ENCODE results near the gene MSH3. TPM values are rescaled to one million over a fixed set of nuclear protein-coding genes. Genes with fewer than 3 reads are reported as not detected.

The MSH3 gene
- total and polyA plus RNA-seq, 2 of the 8 experiments (the other 6 are each of a cell fraction or from before 2014, with no cell fraction given): 3.6 to 22.6 TPM

DNA sequence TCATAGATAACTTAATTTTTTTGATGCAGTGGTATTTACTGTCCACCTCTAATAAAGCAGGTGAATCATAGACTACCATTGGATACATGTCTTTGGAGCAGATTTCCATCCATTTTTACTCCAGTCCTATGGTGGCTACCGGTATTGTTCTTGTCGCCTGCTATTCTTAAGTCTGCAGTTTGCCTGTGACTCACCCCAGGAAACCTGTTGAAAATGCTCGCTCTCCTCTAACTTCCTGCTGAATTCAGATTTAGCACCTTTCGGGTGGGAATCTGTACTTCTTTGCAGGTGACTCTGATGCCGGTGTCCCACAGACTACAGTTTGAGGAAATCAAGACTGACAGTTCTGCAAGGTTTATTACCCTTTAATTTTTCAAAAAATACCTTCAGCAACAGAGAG, 59.2 kb downstream of the MSH3 start:
- H3K79me2 ChIP-seq (ENCODE audit: control insufficient read depth in 1 of 2, insufficient read depth in 2 of 2, low read length in 2 of 2): no peaks in the 10 kb centered on the region
- H3K23me2 ChIP-seq (ENCODE audit: low read depth, low read length): no peaks in the 10 kb centered on the region
- no peak overlapping the region for H2BK15ac ChIP-seq (ENCODE audit: low read length)
- no peak overlapping the region for H2BK5ac ChIP-seq (ENCODE audit: low read depth, low read length)
- H2BK20ac ChIP-seq (ENCODE audit: low read length): no peak overlapping the region
- no peak overlapping the region for H4K91ac ChIP-seq (replicated peaks; ENCODE audit: insufficient read length, low read length)
- no peak overlapping the region for H2AK5ac ChIP-seq (ENCODE audit: low read depth, low read length)
- H3K79me1 ChIP-seq (ENCODE audit: low read depth, low read length): no peaks in the 10 kb centered on the region
- H3K56ac ChIP-seq (replicated peaks; ENCODE audit: insufficient read length, low read depth, low read length): no peak overlapping the region
- no peak overlapping the region for H3K9ac ChIP-seq (replicated peaks in 1 of 4; ENCODE audit: extremely low read depth in 1 of 4, low read depth in 3 of 4, low read length in 3 of 4)
- no peak overlapping the region for H3K18ac ChIP-seq (ENCODE audit: extremely low read depth, low read length)
- H3K23ac ChIP-seq (ENCODE audit: insufficient read length): no peak overlapping the region
- no peaks in the 10 kb centered on the region for H4K20me1 ChIP-seq (replicated peaks in 1 of 2; ENCODE audit: control insufficient read depth in 1 of 2, insufficient read depth in 2 of 2, low read length in 2 of 2)
- no peak overlapping the region for H4K5ac ChIP-seq (ENCODE audit: insufficient read length, low read depth, low read length)
- H2BK12ac ChIP-seq (ENCODE audit: low read depth, low read length): no peak overlapping the region
- peaks cover 0 to 2% (median 0%) of the 10 kb centered on the region in 4 experiments; a peak in 2 of 8 replicates for H3K36me3 ChIP-seq (ENCODE audit: control insufficient read depth in 2 of 4, insufficient read depth in 4 of 4, low read length in 3 of 4)
- CTCF ChIA-PET (ENCODE audit: partially characterized antibody): interaction anchor here (0.8 to 1.1 kb wide), 3 partner anchors 395 to 487 kb away, joined by 3 to 4 read pairs (median 3); no protein-coding TSS in a partner anchor
- no peaks in the 10 kb centered on the region for H3K27me3 ChIP-seq (replicated peaks in 1 of 4; ENCODE audit: control insufficient read depth in 3 of 4, extremely low read depth in 1 of 4, insufficient read depth in 3 of 4, low read length in 3 of 4)
- H3K9me3 ChIP-seq (ENCODE audit: insufficient read depth in 2 of 2, low read depth in 1 of 2, low read length in 1 of 2): no peaks in the 10 kb centered on the region
- DNase-seq (ENCODE audit: low read depth in 1 of 2, low spot score in 2 of 2) (no peak), FAIRE-seq (no peak)
- H2BK120ac ChIP-seq (replicated peaks; ENCODE audit: low read depth, low read length): no peak overlapping the region
- no peak overlapping the region for H4K8ac ChIP-seq (ENCODE audit: extremely low read depth, insufficient read depth, low read length)
- 90% methylated on average over 5 of the region's 5 CpGs; no CpG with 5 or more reads in 1 of the 2 experiments for WGBS, 2 experiments (ENCODE audit: extremely low coverage in 1 of 2, insufficient coverage in 1 of 2, insufficient read length in 1 of 2, insufficient replicate concordance in 2 of 2, low coverage in 1 of 2, low lambda C conversion rate in 2 of 2, missing lambda C conversion rate in 1 of 2)
- H3K4me3 ChIP-seq (ENCODE audit: extremely low read depth in 1 of 4, insufficient read depth in 2 of 4, low read depth in 3 of 4, low read length in 4 of 4): no peak overlapping the region
- H3K4me1 ChIP-seq (replicated peaks in 1 of 4; ENCODE audit: control insufficient read depth in 3 of 4, insufficient read depth in 4 of 4, low read length in 3 of 4): peaks cover 0 to 4% (median 0%) of the 10 kb centered on the region in 4 experiments; a peak in 1 of 7 replicates
- no peak overlapping the region for H2AFZ ChIP-seq (ENCODE audit: low read length)
- no peak for TF ChIP-seq SP1 (IDR thresholded peaks at IDR 0.05; ENCODE audit: low read depth, low read length)
- no peak for TF ChIP-seq CHD2 (IDR thresholded peaks at IDR 0.05; ENCODE audit: low read length)
- TF ChIP-seq EP300 (IDR thresholded peaks at IDR 0.05; ENCODE audit: borderline replicate concordance in 1 of 2, low read depth in 2 of 2, low read length in 2 of 2): no peak
- no peak for TF ChIP-seq FOSL1 (IDR thresholded peaks at IDR 0.05; ENCODE audit: insufficient read depth, low read depth, low read length)
- no peak for TF ChIP-seq POLR2A (IDR thresholded peaks at IDR 0.05; ENCODE audit: control extremely low read depth in 1 of 2, low read depth in 2 of 2, low read length in 2 of 2)
- TF ChIP-seq SIRT6 (IDR thresholded peaks at IDR 0.05; ENCODE audit: low read length): no peak
- TF ChIP-seq TCF12 (IDR thresholded peaks at IDR 0.05; ENCODE audit: low read depth, low read length): no peak
- TF ChIP-seq ASH2L (IDR thresholded peaks at IDR 0.05; ENCODE audit: low read length): no peak
- no peak overlapping the region for H3K4me2 ChIP-seq (ENCODE audit: insufficient read depth in 1 of 2, low read depth in 2 of 2, low read length in 2 of 2)
- no peak overlapping the region for H3K14ac ChIP-seq (ENCODE audit: insufficient read length)
- H3K27ac ChIP-seq (ENCODE audit: low read depth, low read length): no peak overlapping the region
- H3K4ac ChIP-seq (replicated peaks; ENCODE audit: insufficient read length, low read depth, low read length): no peak overlapping the region
- POLR2A ChIA-PET (ENCODE audit: partially characterized antibody): no interaction called here

Data from H1 (cell line).